Hippocampal formation (tissue), 2 donors: ENCODE measurements around the gene HIVEP3.

Source experiments
- DNase-seq, 2 donors: peaks; one replicate each; lab custom pipeline; 2025; lab: John Stamatoyannopoulos, UW

The HIVEP3 gene

DNA sequence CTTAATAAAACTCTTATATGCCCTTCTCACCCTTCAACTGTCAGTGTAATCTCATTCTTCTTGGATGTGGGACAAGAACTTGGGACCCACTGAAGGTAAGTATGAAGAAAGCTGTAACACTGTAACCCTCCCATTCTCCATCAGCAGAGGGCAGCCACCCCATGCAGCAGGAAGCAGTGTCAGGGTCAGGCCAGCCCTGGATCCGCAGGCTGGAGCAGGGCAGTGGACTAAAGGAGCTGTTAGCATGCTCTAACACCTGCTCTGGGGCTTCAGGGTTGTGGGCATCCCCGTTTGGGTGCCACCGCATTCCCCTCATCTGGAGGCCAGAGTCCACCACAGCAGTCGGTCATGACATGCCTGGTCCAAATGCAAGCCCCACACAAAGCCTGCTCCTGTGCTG is 156.5 kb downstream of the HIVEP3 start:
- no peak for DNase-seq

DNA sequence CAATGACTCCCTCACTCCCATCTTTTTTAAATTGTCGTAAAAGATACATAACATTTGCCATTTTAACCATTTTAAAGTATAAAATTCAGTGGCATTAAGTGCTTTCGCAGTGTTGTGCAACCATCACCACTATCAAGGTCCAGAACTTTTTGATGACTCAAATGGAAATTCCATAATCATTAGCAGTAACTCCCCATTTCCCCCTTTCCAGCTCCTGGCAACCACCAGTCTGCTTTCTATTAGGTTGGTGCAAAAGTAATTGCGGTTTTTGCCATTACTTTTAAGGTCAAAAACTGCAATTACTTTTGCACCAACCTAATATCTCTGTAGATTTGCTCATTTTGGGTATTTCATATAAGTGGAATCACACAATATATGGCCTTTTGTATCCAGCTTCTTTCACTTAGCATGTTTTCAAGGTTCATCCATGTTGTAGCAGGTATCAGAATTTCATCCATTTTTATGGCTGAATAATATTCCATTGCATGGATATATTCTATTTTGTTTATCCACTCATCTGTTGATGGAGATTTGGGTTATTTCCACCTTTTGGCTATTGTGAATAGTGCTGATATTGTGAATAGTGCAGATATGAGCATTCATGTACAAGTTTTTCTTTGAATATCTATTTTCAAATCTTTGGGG is 159.7 kb downstream of the HIVEP3 start:
- DNase-seq = no peak

DNA sequence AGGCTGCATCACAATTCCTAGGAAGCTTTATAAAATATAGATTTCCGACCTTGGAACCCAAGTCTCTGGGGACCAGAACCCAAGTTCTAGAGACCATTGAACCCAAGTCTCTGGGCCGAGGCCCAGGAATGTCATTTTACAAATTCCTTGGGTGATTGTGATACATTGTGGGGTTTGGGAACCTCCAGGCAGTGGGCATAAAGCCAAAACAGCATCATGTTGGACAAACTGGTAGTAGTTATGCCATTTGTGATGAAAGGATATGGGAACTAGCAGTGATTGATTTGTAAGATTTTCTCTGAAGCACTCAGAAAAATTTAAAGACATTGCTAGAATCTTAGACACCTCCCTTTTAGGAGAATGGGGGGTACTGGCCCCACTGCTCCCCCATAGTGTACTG is 160.2 kb downstream of the HIVEP3 start:
- no peak for DNase-seq

DNA sequence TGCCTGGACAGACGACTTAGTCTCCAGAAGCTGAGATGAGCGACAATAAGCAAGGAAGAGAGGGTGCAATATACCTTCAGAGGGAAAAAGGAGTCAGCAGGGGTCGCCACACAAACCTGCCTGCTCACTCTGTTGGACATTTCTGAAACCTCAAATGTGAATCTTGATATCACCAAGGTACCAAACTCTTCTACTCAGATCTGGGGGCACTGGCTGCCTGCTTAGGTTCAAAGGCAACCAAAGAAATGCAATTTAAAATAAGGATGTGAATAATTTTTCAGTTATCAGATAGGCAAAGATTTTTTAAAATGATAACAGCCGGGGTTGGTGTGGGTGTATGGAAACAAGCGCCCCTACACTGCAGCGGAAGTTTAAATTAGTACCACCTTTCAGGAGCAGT is 164.2 kb downstream of the HIVEP3 start:
- DNase-seq = no peak

DNA sequence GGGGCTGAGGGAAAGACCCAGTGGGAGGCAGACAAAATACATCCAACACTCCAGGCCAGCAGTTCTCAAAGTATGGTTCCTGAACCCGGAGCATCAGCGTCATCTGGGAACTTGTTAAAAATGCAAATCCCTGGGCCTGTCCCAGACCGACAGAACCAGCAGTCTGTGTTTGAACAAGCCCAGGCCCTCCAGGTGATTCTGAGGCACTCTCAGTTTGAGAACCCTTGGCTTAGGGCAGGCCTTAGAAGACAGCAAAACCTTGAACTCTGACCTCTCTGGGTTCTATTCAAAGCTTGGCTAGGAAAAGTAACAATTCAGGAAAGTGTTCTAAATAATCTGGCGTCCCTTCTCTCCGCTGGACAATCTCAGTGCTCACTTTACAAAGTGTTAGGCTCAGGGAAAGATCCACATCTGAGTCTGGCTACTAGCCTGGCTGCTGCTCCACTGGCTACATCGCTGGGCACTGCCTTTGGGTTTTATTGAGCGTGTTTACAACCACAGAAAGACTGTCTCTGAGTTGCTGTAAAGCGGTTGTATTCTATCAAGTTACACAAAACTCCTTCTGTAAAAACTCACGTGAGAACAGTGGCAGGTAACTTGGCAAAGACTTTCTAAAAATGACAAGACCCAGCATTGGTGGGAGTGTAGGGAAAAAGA is 166.1 kb downstream of the HIVEP3 start:
- no peak for DNase-seq

DNA sequence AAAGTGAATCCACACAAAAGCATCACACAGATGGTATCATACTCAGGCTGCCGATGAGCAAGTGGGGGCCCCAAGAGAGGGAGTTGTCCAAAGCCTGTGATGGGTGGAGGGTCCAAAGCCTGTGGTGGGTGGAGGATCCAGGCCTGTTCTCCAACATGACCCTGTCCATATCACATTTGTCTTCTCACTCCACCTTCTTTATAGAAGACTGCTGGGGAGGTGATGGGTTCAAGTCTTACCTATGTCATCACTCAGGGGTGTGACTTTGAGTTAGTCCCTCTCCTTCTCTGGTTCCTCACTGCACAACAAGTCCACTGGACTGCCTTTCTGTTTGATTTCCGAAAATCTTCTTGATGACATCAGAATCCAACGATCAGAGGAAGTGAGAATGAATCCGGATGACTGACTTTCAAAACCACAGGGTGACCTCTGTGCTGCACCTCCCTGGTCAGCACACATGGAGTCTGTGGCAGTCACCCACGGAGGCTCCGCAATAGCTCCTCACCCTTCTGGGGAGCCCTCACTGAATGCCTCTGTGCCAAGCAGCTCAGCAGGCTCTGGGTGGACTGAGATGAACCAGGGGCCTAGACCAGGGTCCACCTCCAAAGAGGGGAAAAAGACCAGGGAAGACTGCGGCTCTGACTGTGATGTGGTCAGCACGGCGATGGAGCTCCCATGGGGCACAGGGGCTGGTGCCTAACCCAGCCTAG is 166.8 kb downstream of the HIVEP3 start:
- DNase-seq = no peak

DNA sequence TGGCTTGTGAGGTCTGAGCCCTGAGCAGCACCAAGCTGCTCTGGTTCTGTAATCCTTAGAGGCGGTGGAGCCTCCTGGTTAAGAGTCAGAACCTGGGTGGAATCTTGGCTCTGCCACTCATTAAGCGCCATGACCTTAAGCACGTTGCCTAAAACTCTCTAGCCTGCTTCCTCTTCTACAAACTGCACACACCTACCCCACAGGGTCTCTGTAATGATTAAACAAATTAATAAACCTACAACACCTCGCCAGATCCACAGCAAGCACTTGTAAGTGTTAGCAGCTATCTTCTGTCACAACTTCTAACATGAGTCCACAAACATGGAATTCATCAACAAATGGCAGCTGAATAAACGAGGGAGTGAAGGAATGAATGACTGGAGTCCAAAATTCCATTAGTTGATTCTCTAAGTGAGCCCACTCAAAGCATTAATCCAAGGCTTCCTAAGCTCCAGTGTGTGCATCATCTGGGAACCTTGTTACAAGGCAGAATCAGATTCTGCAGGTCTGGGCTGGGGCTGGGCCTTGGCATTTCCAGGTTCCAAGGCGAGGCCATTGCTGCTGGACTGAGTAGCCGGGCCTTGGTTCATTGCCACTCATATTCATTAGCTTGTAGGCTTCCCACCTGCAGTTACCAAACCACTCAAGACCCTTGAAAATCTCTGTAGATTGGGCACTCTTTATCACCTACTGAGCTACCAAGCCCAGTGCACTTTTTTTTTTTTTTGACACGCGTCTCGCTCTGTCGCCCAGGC is 168.6 kb downstream of the HIVEP3 start:
- DNase-seq = no peak

DNA sequence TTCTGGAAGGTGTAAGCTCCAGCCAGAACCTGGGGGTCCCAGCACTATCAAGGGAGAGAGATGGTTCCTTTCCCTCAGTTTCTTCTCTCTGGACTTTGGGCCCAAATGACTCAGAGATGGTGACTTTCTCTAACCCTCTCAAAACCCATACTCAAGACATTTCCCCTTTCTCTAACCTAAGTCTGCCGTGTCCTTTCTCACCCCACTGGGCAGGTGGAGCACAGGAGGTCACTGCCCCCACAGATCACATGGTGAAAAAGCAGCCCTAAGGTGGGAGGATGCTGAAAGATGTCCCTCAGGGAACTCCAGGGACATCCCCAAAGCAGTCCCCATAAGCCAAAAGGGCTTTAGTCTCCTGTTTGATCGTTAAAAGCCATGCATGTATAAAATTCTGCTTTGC is 173.7 kb downstream of the HIVEP3 start:
- DNase-seq = no peak

DNA sequence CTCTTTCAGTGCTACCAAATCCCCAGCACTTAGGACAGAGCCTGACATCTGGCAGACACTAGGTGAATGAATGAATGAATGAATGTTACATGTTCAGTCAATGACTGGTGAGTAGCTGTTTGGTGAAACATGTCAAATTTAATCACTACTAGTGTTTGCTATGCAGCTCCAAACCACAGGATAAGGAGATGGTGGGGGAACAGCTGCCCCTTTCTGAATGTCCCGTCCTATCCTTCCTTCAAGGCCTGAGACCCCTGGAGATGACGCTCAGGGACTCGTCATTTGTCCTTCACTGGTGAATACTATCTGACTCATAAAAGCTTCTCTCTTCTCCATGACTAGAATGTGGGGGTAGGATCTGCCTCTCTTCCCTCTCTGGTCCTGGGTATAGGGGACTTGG is 175.4 kb downstream of the HIVEP3 start:
- no peak for DNase-seq

DNA sequence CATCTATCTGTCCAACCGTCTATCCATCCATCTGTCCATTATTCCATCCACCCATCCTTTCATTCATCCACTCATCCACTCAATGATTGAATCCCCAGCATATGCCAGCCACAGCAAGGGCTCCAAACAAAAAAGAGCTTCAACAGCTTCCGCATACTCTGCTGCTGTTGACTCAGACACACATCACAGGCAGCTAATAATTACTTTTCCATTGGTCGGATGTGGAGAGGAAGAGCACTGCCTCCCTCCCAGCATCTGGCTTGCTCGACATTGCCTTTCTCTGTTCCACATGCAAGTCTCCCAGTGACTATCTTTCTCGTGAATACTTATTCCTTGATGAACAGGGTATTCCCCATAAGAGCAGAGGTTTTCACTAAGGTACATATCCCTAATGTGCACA is 176.5 kb downstream of the HIVEP3 start:
- no peak for DNase-seq

DNA sequence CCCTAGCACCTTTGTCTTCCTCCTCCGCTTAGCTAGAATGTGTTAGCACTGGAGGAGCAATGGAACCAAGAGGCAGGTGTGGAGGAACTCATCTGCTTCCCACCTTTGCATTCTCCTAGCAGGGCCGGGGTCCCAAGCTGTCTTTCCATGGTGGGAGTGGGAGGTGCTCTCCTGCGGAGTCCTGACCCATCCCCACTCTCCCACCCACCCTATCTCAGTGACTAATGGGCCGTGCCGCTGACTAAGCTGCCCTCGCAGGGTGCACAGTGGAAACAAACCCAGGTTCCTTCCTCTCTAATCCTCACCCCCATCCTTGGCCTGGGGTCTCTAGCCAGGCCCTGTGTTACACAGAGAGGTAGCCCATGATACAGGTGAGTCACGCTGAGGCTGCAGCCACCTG is 177.5 kb downstream of the HIVEP3 start:
- DNase-seq = no peak

DNA sequence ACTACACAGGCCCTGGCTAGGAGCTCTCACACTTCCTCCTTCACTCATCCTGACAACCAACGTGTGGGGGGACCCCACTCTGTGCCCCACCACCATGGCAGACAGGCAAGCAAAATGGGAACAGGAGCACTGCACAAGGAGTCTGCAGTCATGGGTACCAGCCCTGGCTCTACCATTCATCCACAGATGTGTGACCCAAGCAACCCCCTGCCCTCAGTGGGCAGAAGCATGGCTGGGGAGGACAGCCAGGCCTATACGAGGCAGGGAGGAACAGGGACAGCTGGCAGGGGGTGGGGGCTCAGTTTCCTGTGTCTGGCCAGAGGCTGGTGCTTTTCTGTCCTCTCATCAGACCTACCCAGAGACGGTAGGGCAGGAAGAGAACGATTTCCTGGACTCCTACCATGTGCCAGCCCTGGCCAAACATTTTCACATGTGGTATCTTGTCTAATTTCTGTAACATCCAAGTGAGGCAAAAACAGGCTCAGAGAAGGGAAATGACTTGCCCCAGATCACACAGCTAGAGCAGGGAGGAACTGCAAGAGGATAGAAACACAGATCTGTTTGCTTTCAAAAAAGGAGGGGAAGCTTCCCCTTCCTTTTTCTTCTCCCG is 178.0 kb downstream of the HIVEP3 start:
- no peak for DNase-seq

DNA sequence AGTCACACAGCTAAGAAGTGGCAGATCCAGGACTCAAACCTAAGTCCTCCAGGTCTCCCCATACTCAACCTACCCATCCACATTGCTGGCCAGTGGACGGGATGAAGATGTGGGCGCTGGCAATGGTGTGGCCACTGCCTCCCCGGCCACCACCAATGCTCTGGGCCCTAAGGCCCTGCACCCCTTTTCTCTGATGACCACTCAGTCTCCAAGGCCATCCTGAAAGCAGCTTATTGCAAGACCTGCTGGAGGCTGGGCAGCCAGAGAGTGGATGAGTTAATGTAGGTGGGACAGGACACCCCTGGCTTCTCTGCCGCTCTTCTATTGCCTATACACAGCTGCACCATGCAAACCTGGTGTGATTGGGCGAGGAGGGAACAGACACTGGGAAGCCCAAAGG is 178.7 kb downstream of the HIVEP3 start:
- no peak for DNase-seq

DNA sequence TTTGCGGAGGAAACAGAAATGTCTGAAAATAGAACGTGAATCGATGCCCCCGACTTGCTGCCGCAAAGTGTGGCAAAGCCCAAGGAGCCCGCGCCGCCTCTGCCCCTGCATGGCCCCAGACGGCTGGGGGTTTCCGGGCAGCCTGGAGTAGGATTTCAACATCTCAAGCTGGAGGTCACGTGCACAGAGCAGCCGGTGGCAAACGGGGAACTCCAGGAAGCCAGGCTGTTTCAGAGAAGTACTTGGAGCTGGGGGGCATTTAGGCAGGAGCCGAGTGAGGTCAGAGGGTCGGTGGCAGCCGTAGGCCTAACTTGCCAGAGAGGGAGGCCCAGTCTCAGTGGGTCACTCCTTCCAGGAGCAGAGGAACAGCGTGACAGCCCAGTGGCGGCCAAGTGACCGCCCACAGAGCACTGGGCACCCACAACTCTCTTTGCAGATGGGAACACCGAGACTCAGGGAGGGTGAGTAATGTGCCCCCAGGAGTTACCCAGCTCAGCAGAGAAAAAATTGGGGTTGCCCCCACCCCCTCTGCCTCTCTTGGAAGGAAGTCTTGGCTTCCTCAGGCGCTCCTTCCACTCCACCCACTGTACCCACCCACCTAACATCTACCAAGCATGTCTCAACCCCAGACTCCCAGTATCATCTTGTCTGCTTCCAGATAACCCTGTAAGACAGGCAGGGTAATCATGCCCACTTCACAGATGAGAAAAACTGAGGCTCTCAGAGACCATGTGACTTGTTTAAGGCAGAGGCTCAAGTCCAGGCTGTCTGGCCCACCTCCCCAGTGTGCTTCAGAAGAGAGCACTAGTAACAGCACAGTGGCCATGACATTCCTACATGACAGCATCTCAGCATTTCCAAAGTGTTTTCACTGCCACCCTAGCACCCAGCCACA is 179.4 kb downstream of the HIVEP3 start:
- DNase-seq = peak in 1 of 2 donors; percentile 40

DNA sequence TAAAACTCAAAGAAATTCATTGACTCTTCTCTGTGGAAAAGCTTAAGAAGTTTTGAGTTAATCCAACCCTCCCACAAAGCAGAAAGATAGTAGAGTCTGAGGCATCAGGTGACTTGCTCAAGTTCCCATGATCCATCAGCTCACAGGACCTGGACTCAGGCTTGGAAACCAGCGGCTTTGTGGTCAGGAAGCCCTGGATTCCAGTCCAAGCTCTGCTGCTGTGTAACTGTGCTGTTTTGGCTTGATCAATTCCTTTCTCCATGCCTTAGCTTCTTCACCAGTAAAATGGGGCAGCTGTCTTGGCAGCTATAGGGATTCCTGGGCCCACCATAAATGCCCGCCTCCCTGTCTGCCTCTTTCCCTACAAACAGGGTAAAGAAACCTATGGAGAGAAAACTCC is 180.2 kb downstream of the HIVEP3 start:
- no peak for DNase-seq

DNA sequence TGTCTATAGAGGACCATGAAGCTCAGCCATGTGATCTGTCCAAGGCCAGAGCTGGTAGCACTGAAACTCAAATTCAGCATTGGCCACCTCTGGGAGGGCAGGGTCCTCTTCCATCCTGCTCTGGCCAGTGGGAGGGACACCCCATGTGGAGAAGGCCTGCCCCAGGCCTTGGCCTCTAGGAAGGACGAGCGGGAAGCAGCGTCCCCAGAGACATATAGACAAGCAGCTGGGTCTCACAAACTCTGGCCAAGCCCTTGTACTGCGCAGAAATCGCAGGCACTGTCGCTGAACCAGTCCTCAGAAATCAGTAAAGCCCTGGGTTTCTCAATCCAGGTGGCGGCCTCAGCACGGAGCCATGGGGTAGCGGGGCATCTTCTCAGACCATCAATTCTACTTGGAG is 180.7 kb downstream of the HIVEP3 start:
- no peak for DNase-seq

DNA sequence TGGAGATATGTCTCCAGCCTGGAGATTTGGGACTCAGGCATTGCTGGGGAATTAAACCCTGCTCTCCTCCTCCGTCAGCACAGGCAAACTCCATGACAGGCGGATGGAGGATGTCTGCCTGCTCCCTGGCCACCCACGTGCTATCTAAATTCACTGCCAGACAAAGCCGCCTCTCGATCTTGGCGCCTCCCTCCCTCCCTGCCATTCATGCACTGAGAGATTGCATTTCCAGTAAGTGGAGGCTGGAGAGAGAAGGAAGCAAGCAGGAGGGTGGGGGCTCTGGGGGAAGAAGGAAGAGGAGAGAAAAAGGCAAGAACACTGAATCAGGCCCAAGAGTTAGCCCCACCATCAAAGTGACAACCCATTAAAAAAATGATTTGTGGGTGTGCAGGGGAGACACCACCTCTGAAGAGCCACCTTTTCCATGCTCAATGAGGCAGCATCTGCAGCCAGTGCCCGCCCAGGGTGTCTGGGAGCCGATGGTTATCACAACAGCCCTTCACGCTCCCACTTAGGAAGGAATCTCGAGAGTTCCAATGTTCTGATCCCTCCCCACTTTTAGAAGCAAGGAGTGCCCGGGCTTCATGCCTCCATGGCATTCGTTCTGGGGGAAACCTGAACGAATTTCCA is 183.0 kb downstream of the HIVEP3 start:
- DNase-seq = peak in 1 of 2 donors; percentile 57

DNA sequence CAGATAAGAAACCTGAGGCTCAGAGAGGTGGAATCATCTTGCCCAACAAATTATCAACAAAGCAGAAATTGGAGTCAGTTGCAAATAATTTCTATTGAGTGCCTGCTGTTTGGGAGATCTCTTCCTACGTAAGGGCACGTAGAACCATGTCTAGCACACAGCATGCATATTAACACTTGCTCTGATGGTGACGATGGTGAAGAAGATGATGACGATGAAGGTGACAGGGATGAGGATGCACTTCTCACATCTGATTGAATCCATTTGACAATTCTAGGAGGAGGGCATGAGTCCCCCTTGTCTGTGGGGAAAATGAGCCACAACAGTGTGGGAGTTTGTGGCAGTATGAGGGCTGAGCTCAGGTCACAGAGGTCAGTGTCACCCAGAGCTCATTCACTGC is 183.6 kb downstream of the HIVEP3 start:
- DNase-seq = no peak

DNA sequence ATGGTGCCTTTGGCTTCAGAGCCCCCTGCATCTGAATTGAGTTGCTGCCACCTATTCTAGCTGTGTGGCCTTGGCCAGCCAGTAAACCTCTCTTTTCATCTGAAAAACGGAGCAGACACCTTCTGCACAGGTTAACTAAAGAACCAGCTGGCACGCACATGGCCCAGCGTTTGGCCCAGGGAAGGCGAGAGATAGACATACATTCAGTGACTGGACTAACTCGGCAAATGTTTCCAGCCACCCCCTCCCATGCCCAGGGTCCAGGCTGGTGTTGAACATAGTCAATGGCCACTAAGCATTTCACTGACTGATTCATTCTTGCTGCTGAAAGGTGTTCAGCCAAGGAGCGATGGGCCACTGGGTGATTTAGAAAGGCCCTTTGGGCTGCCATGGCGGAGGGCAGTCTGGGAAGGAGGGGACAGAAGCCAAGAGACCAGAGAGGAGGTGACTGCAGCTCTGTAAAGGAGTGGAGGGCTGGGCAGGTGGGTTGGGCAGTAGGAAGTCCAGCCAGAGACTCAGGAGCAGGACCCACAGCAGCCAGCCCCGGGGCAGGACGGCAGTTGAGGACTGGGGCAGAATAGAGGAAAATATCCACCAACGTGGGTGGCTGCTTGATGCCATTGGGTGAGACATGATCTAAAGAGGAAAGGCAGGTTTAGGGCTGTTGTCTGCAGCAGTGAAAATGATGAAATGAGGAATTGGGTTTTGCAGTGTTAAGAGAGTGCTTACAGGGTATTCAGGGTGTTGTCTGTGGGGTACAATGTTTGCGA is 184.3 kb downstream of the HIVEP3 start:
- no peak for DNase-seq

DNA sequence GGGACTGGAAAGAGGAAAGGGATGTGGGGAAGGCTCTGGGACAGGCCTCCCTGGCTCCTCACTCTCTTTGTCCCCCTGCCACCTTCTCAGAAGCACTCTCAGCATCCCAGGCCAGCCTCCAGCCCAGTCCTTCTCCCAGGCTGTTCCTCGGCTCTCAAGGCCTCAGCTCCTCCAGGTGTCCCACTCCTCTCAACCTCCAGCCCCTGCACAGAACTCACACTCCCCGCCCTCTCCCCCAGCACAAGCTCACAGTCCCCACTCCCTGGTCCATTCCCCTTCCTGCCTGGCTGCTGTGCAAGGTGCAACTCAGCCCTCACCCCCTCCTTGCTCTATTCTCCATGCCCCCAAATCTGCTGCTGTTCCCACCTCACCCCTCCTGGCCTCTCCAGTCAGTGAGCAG is 185.0 kb downstream of the HIVEP3 start:
- DNase-seq = no peak
